ENCODE data around the gene ADAMTSL5.
"Not testable (repeated sequence)": the region's sequence is repeated elsewhere in the genome, so short reads cannot be mapped to it uniquely, and the experiment has no call there.

The ADAMTSL5 gene, protein sequence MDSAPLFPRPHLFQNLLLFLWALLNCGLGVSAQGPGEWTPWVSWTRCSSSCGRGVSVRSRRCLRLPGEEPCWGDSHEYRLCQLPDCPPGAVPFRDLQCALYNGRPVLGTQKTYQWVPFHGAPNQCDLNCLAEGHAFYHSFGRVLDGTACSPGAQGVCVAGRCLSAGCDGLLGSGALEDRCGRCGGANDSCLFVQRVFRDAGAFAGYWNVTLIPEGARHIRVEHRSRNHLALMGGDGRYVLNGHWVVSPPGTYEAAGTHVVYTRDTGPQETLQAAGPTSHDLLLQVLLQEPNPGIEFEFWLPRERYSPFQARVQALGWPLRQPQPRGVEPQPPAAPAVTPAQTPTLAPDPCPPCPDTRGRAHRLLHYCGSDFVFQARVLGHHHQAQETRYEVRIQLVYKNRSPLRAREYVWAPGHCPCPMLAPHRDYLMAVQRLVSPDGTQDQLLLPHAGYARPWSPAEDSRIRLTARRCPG

DNA sequence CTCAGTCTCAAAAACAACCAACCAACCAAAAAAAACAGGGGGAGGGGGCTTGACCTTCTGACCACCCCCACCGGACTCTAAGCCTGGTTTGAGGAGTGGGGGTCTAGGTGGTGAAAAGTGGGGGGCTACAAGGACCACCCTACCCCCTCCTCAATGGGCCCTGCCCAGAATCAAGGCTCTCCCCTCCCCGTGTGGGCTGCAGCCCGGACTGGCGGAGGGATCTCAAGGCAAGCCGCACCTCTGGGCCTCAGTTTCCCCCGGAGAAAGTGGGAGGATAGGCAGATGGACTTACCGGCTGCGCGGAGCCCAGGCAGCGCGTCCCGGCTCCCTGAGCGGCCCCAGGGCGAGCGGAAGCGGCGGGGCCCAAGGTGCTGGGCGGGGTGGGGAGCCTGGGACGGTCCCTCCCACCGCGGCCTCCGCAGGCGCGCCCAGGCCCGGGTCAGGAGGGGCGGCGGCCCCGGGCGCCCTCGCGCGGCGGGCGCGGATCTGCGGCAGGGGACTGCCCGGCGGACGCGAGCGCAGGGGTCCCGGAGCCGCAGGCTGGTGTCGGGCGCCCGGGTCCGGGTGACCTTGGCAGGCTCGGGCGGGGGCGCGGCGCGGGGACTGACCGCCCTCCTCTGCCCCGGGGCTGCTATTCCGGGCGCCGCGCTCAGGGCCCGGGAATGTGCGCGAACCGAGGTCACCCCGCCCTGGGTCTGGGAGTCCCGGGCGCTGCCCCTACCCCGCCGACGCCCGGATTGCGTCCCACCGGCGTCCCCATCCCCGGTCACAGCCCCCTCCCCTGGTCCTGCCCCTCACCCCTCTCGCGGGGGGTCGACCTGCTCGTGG is at the start of gene ADAMTSL5:
Gene ADAMTSL5 (minus strand): TSS at position 349 of the 828 bp plus-strand sequence. CDS start 2,076 bp downstream, outside the sequence.
- H3K4me1 ChIP-seq (ENCODE audit: insufficient read depth, low read length): no peaks in the 10 kb centered on the region
- peak within 1 kb of the TSS; percentile 24; the same call in 1 of the 2 replicates for H3K9ac ChIP-seq (ENCODE audit: low read depth, low read length)
- no peaks in the 10 kb centered on the region for H3K9me3 ChIP-seq (ENCODE audit: control insufficient read depth, insufficient read depth, low read length)
- H3K36me3 ChIP-seq (ENCODE audit: insufficient read depth, low read length): no peaks in the 10 kb centered on the region

DNA sequence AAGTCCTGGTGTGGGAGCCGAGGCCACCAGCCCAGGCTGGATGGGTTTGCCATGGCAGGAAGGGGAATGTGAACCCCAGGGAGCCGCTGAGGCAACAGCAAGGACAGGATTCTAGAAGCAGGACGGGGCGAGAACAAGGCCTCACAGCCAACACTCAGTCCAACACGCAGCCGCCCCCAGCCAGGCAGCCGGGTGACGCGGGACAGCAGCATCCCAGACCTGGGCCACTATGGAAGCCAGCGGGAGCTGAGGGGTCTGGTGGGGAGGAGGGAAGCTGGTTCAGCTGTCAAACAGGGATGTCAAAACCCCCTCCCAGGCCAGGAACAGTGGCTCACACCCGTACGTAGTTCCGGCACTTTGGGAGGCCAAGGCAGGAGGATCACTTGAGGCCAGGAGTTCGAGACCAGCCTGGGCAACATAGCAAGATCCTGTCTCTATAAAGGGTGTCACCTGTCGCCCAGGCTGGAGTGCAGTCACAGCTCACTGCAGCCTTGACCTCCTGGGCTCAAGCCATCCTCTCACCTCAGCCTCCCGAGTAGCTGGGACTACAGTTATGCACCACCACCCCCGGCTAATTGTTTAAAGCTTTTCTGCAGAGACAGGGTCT is 48.5 kb upstream of the ADAMTSL5 start:
- H3K9ac ChIP-seq (ENCODE audit: low read depth, low read length): no peak overlapping the region
- no peaks in the 10 kb centered on the region for H3K4me1 ChIP-seq (ENCODE audit: insufficient read depth, low read length)
- no peaks in the 10 kb centered on the region for H3K9me3 ChIP-seq (ENCODE audit: control insufficient read depth, insufficient read depth, low read length)
- H3K36me3 ChIP-seq (ENCODE audit: insufficient read depth, low read length): no peaks in the 10 kb centered on the region

DNA sequence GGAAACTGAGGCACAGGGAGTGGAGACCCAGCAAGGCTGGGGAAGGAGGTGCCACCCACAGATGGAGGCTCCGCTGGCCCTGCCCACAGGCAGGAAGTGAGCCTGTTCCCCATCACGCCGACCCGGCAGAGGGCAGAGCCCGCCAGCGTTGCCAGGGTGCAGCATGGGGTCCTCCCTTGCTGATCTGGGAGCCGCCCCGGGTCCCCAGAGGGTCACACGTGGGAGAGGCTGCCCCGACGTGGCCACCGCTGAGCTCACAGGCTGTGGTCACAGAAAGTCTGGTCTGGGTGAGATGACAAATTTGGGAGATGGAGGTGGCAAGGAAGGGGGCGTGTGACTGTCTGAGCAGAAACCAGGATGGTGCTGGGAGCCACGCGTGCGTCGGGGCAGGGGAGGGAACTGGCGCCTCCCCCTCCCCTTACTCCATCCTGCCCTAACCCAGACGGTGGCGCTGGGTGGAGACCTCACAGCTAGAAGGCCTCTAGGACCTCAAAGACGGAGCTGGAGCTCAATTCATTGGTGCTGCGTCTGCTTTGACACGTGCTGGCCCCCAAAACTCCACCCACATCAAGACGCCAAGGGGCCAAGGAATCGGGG is 47.6 kb upstream of the ADAMTSL5 start:
- no peaks in the 10 kb centered on the region for H3K36me3 ChIP-seq (ENCODE audit: insufficient read depth, low read length)

DNA sequence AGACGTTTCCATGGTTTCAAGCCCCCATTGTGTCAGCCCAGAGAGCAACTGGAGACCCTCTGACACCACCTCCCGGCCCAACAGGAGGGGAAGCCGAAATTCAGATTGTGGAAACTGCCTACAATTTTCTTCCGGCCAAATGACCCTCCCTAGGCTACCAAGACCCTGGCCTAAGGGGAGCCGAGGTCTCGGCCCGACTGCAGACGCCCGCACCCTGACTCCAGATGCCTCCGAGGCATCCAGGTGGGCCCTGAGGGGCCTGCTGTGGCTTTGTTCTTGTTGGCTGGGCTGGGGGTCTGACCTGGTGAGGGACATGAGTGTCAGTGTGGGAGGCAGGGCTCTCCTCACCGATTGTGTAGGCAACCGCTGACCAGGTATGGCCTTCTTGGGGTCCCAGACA is 45.7 kb upstream of the ADAMTSL5 start:
- H3K9ac ChIP-seq (ENCODE audit: low read depth, low read length): no peak overlapping the region
- H3K9me3 ChIP-seq (ENCODE audit: control insufficient read depth, insufficient read depth, low read length): no peaks in the 10 kb centered on the region
- H3K4me1 ChIP-seq (ENCODE audit: insufficient read depth, low read length): no peaks in the 10 kb centered on the region
- H3K36me3 ChIP-seq (ENCODE audit: insufficient read depth, low read length): no peaks in the 10 kb centered on the region

More for the DNA sequence above, 47.6 kb upstream of the ADAMTSL5 start:
- no peaks in the 10 kb centered on the region for H3K9me3 ChIP-seq (ENCODE audit: control insufficient read depth, insufficient read depth, low read length)
- H3K4me1 ChIP-seq (ENCODE audit: insufficient read depth, low read length): no peaks in the 10 kb centered on the region
- H3K9ac ChIP-seq (ENCODE audit: low read depth, low read length): no peak overlapping the region

DNA sequence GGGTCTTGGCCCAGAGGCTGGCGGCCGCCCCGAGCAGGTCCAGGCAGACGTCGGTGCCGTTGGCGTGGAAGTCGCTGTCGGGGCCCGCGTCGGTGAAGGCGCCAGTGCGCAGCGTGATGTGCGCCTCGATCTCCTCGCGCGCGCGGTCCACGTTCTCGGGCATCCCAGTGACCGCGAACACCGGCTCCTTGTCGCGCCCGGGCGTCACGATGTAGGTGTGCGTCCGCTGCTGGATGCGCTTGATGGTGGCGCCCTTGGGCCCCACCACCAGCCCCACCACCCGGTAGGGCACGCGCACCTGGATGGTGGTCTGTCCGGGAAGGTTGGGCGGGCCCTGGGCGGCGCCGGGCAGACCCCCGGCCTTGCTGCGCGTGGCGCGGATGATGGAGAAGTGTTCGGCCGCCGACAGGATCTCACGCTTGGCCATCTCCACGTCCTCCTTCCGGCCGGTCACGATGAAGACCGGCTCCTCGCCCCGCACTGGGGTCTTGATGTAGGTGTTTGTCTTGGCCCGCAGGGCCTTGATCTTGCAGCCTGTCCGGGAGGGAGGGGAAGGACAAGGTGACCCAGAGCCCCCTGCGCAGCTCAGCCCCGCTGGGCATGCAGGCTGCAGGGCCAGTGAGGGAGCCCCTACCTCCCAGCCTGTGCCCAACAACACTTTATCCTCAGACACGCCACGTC is 43.7 kb upstream of the ADAMTSL5 start:
- no peaks in the 10 kb centered on the region for H3K36me3 ChIP-seq (ENCODE audit: insufficient read depth, low read length)
- H3K4me1 ChIP-seq (ENCODE audit: insufficient read depth, low read length): no peaks in the 10 kb centered on the region
- no peaks in the 10 kb centered on the region for H3K9me3 ChIP-seq (ENCODE audit: control insufficient read depth, insufficient read depth, low read length)
- no peak overlapping the region for H3K9ac ChIP-seq (ENCODE audit: low read depth, low read length)

DNA sequence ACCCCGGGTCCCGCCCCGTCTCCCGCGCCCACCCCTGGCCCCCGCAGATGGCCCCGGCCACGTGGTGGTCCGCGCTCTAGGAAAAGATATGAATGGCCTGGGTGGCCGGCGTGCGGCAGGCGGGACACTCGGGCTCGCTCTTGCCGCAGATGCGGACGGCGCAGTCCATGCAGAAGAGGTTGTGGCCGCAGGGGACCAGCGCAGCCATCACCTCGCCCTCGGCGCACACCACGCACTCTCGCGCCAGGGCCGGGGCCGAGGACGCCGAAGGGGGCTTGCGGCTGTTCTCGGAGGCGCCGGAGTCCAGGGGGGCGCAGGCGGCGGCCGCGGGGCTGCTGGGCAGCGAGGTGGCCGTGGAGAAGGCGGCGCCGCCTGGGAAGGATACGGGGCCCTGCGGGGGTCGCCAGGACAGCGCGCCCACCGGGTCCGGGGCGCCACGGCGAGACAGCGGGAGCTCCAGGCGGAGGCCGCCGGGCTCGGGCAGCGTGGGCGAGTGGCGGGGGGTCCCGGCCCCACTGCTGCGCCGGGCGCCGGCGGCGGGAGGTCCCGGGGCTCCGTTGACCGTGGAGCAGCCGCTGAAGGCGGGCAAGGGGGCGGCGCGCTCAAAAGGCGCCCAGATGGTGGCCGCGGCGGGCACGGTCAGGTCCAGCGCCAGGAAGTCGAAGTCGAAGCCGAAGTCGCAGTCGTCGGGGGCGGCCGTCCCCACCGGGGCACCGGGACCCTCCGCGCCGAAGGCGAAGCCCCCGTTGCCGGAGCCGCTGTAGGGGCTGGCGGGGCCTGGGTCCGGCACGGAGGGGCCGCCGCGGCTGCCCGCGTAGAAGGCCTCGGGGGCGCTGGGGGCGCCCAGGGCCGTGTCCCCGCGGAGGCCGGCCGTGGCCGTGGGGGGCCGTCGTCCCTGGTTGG is 42.9 kb upstream of the ADAMTSL5 start:
- Histone ChIP-seq H3K4me1 (ENCODE audit: insufficient read depth, low read length) (no peaks in the 10 kb centered on the region), H3K9ac (ENCODE audit: low read depth, low read length) (no peak overlapping the region), H3K9me3 (ENCODE audit: control insufficient read depth, insufficient read depth, low read length) (no peaks in the 10 kb centered on the region), H3K36me3 (ENCODE audit: insufficient read depth, low read length) (no peaks in the 10 kb centered on the region)

DNA sequence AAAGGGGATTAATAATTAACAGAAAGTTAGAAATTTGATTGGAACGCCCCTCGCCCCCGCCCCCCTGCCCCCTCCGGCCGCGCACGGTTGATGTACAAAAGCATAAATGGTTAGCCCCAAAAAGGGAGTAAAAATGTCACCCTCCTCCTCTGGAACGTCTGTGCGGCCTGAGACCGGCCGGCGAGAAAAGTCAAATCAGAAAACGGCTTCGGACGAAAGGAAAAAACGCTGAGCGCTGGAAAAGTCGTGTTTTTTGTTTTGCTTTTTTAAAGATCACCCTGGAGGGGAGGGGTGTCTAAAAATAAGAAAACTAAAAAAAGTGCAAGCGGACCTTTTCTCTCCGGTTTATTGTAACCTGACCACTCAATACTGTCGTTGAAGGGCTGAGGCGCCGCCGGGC is 42.1 kb upstream of the ADAMTSL5 start:
- Histone ChIP-seq H3K36me3 (ENCODE audit: insufficient read depth, low read length) (no peaks in the 10 kb centered on the region), H3K9me3 (ENCODE audit: control insufficient read depth, insufficient read depth, low read length) (no peaks in the 10 kb centered on the region), H3K4me1 (ENCODE audit: insufficient read depth, low read length) (no peaks in the 10 kb centered on the region), H3K9ac (ENCODE audit: low read depth, low read length) (no peak overlapping the region)

DNA sequence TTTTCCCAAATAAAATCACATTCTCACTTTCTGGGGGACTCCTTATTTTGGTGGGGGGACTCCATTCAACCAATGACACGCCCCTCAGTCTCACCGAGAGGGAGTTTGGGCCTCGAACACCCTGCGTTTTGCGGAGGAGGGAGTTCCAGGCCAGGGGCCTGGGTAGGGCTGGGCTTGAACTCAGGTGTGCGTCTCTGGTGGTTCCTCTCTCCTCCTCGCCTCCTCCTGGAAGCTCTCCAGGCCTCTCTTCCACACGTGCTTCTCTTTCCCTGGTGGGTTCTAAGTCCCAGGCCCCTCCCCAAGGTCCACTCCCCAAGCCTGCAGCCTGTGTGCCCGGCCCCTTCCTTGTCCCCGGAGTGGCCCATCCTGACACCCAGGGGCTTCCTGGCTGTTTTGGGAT is 40.6 kb upstream of the ADAMTSL5 start:
- H3K36me3 ChIP-seq (ENCODE audit: insufficient read depth, low read length): no peaks in the 10 kb centered on the region

DNA sequence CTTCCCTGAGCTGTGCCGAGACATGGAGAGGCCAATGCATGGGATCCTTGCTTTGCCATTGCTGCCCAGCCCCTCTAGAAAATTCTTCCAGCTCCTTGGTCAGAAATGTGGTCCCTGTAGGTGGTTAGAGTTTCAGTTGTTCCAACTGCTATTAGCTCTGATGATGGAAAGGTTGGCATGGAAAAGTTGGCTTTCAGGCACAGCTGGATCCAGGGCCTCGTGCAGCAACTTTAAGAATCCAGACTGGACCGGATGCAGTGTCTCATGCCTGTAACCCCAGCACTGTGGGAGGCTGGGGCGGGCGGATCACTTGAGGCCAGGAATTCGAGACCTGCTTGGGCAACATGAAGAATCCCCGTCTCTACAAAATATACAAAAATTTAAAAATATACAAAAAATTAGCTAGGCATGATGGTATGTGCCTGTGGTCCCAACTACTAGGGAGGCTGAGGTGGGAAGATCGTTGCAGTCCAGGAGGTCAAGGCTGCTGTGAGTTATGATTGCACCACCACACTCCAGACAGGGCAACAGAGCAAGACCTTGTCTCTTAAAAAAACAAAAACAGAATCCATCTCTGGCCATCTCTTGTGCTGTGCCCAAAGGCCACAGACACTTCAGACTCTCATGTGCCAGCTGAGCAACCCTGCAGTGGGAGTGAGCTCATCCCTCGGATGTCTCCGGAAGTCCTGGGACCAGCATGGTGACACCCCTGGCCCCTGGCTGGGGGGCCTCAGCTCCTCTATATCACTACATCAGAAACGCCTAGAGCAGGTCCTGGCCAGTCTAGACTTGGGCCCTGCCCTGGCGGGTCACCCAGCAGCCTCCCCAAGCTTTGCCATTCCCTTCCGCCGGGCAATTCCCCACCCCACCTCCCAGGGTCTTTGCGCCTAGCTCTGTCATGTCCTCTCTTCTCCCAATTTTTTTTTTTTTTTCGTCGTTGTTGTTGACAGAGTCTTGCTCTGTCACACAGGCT is 38.5 kb upstream of the ADAMTSL5 start:
- Histone ChIP-seq H3K9ac (ENCODE audit: low read depth, low read length) (no peak overlapping the region), H3K4me1 (ENCODE audit: insufficient read depth, low read length) (no peaks in the 10 kb centered on the region), H3K36me3 (ENCODE audit: insufficient read depth, low read length) (no peaks in the 10 kb centered on the region), H3K9me3 (ENCODE audit: control insufficient read depth, insufficient read depth, low read length) (no peaks in the 10 kb centered on the region)

More for the DNA sequence above, 40.6 kb upstream of the ADAMTSL5 start:
- Histone ChIP-seq H3K9ac (ENCODE audit: low read depth, low read length) (no peak overlapping the region), H3K9me3 (ENCODE audit: control insufficient read depth, insufficient read depth, low read length) (no peaks in the 10 kb centered on the region), H3K4me1 (ENCODE audit: insufficient read depth, low read length) (no peaks in the 10 kb centered on the region)

DNA sequence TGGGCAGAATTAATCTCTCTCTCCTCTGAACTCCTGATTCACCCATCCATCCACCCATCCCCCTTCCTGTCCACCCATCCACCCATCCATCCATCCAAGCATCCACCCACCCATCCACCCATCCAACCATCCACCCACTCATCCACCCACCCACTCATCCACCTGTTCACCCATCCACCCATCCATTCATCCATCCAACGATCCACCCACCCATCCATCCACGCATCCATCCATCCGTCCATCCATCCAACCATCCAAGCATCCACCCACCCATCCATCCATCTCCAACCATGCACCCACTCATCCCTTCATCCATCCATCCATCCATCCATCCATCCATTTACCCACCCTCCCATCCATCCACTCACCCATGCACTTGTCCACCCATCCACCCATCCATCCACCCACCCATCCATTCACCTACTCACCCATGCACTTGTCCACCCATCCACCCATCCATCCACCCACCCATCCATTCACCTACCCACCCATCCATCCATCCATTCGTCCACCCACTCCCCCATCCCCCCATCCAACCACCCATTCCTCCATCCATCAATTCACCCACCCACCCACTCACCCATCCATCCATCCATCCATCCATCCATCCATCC is 36.6 kb upstream of the ADAMTSL5 start:
- H3K9me3 ChIP-seq (ENCODE audit: control insufficient read depth, insufficient read depth, low read length): no peaks in the 10 kb centered on the region
- H3K9ac ChIP-seq (ENCODE audit: low read depth, low read length): no peak overlapping the region
- no peaks in the 10 kb centered on the region for H3K4me1 ChIP-seq (ENCODE audit: insufficient read depth, low read length)
- no peaks in the 10 kb centered on the region for H3K36me3 ChIP-seq (ENCODE audit: insufficient read depth, low read length)

DNA sequence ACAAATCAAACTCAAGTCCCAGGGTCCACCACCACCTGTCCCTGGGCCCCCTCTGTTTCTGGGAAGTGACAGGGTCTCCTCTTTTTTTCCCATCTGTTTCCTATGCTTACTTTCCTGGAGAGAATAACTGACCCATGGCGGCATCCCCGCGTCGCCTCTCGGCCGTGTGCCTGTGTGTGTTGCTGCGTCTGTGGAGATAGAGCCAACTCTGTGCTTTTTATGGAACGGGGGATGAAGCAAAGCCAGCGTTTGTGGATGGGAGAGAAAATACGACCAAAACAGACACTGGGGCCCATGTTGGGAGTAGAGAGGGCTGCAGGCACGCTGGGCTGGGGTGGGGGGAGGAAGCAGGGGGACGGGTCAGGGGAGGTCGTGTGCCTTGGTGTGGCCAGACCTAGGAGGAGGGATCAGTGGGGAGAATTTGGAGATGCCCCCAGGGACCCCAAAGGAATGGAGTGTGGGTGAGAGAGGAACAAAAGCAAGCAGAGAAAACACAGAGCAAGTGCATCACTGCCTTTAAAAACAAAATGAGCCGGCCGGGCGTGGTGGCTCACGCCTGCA is 27.6 kb upstream of the ADAMTSL5 start:
- Histone ChIP-seq H3K4me1 (ENCODE audit: insufficient read depth, low read length) (no peaks in the 10 kb centered on the region), H3K36me3 (ENCODE audit: insufficient read depth, low read length) (no peaks in the 10 kb centered on the region), H3K9me3 (ENCODE audit: control insufficient read depth, insufficient read depth, low read length) (no peaks in the 10 kb centered on the region), H3K9ac (ENCODE audit: low read depth, low read length) (peak overlapping the region; percentile 12; the same call in 1 of the 2 replicates)

DNA sequence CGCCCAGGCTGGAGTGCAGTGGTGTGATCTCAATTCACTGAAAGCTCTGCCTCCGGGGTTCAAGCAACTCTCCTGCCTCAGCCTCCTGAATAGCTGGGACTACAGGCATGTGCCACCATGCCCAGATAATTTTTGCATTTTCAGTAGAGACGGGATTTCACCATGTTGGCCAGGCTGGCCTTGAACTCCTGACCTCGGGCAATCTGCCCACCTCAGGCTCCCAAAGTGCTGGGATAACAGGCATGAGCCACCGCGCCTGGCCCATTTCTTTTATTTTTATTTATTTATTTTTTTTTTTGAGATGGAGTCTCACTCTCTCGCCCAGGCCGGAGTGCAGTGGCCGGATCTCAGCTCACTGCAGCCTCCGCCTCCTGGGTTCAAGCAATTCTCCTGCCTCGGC is 26.9 kb upstream of the ADAMTSL5 start:
- not testable (repeated sequence) for H3K9ac ChIP-seq (ENCODE audit: low read depth, low read length); H3K9me3 ChIP-seq (ENCODE audit: control insufficient read depth, insufficient read depth, low read length); H3K36me3 ChIP-seq (ENCODE audit: insufficient read depth, low read length)

More for the DNA sequence above, 26.9 kb upstream of the ADAMTSL5 start:
- not testable (repeated sequence) for H3K4me1 ChIP-seq (ENCODE audit: insufficient read depth, low read length)

All from ES-I3 (cell line).